HG03039 (cell line): ENCODE results near the gene GRID1.
"Not testable (repeated sequence)": the region's sequence is repeated elsewhere in the genome, so short reads cannot be mapped to it uniquely, and the experiment has no call there.

Experiments used
- ATAC-seq: cut with Tn5 transposase; IDR thresholded peaks from one replicate; pipeline ENCODE4 v1.9.1; 2021; ENCODE audit warnings: mild to moderate bottlenecking, moderate library complexity; ENCODE audit not compliant: unreplicated experiment

GRID1 gene

GRCh38 chr10:85719408-85719807 is 647.2 kb downstream of the GRID1 start:
- ATAC-seq: no peak

- ATAC-seq: no peak
These were observed 652.7 kb downstream of the GRID1 start for GRCh38 chr10:85713885-85714284.

GRCh38 chr10:85702768-85703167 is 663.8 kb downstream of the GRID1 start:
- ATAC-seq: no peak

- not testable (repeated sequence) for ATAC-seq
These were observed 667.5 kb downstream of the GRID1 start for GRCh38 chr10:85699066-85699465.

- ATAC-seq: no peak
These were observed 669.7 kb downstream of the GRID1 start for GRCh38 chr10:85696893-85697292.

GRCh38 chr10:85682621-85683020 is 684.0 kb downstream of the GRID1 start:
- ATAC-seq: no peak

- ATAC-seq: no peak
These were observed 686.9 kb downstream of the GRID1 start for GRCh38 chr10:85679710-85680109.

- ATAC-seq: no peak
These were observed 687.5 kb downstream of the GRID1 start for GRCh38 chr10:85679061-85679460.

GRCh38 chr10:85674851-85675250 is 691.7 kb downstream of the GRID1 start:
- ATAC-seq: no peak

GRCh38 chr10:85673270-85673669 is 693.3 kb downstream of the GRID1 start:
- ATAC-seq: no peak

GRCh38 chr10:85671530-85671929 is 695.1 kb downstream of the GRID1 start:
- ATAC-seq: no peak

- no peak for ATAC-seq
These were observed 698.1 kb downstream of the GRID1 start for GRCh38 chr10:85668522-85668921.

GRCh38 chr10:85667638-85668233 is 698.9 kb downstream of the GRID1 start:
- ATAC-seq: no peak

- no peak for ATAC-seq
These were observed 699.6 kb downstream of the GRID1 start for GRCh38 chr10:85666987-85667386.

GRCh38 chr10:85666102-85666501 is 700.5 kb downstream of the GRID1 start:
- peak; percentile 60 for ATAC-seq

- ATAC-seq: no peak
These were observed 700.9 kb downstream of the GRID1 start for GRCh38 chr10:85665681-85666080.

GRCh38 chr10:85665078-85665477 is 701.5 kb downstream of the GRID1 start:
- ATAC-seq: no peak

GRCh38 chr10:85661123-85661522 is 705.5 kb downstream of the GRID1 start:
- no peak for ATAC-seq

- ATAC-seq: no peak
These were observed 707.3 kb downstream of the GRID1 start for GRCh38 chr10:85659331-85659730.

GRCh38 chr10:85658518-85658917 is 708.1 kb downstream of the GRID1 start:
- ATAC-seq: no peak

- no peak for ATAC-seq
These were observed 709.0 kb downstream of the GRID1 start for GRCh38 chr10:85657476-85658113.

- no peak for ATAC-seq
These were observed 711.2 kb downstream of the GRID1 start for GRCh38 chr10:85655411-85655810.

GRCh38 chr10:85651497-85651882 is 715.1 kb downstream of the GRID1 start:
- ATAC-seq: no peak
